Measurements from ENCODE around the gene LAMA4.

DNA sequence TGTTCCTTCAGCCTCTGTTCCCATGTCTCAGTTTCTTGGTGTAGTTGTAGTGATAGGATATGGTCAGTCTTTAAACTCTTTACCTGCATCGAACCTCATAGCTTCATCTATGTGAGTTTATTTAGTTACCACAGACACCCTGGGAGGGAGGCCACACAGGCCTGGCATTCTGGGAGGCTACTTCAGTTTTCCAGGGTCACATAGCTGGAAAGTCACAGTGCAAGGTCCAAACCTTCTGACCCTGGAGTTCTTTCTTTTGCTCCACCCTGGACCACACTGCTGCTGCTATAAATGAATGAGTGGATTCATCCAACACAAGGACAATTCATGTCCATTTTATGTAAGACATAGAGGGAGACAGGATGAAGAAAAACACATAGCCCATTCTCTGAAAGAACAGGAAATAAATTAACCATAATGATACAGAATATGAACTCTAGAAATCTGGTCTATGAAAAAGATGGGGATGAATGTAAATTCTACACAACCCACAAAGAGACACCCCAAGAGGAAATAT lies 60.8 kb downstream of the LAMA4 start:
- TF ChIP-seq, protein P1, sequence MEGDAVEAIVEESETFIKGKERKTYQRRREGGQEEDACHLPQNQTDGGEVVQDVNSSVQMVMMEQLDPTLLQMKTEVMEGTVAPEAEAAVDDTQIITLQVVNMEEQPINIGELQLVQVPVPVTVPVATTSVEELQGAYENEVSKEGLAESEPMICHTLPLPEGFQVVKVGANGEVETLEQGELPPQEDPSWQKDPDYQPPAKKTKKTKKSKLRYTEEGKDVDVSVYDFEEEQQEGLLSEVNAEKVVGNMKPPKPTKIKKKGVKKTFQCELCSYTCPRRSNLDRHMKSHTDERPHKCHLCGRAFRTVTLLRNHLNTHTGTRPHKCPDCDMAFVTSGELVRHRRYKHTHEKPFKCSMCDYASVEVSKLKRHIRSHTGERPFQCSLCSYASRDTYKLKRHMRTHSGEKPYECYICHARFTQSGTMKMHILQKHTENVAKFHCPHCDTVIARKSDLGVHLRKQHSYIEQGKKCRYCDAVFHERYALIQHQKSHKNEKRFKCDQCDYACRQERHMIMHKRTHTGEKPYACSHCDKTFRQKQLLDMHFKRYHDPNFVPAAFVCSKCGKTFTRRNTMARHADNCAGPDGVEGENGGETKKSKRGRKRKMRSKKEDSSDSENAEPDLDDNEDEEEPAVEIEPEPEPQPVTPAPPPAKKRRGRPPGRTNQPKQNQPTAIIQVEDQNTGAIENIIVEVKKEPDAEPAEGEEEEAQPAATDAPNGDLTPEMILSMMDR (IDR thresholded peaks at IDR 0.05) = no peak
- TF ChIP-seq POLR2A (IDR thresholded peaks at IDR 0.05) = no peak
